Kidney (tissue), 14 donors: ENCODE measurements around the gene TMEM50B. TPM values are rescaled to one million over a fixed set of nuclear protein-coding genes. Genes with fewer than 3 reads are reported as not detected.
"Not testable (repeated sequence)": the region's sequence is repeated elsewhere in the genome, so short reads cannot be mapped to it uniquely, and the experiment has no call there.

Experiments
- DNase-seq, 5 donors: peaks; one replicate each; pipeline ENCODE4 v3.0.0-alpha.2; 2013 to 2020
- FAIRE-seq: peaks from 2 replicates; lab custom pipeline; 2012; peaks lifted over from hg19 to GRCh38; lab: Jason Lieb, UNC
- H3K27ac ChIP-seq, 2 donors: one replicate each; pipeline ENCODE4 v1.7.0; 2013; ENCODE audit warnings: low read depth in 2 of 2, low read length in 2 of 2, inconsistent platforms in 1 of 2
- H3K27me3 ChIP-seq: one replicate; pipeline ENCODE4 v1.7.1; 2013; ENCODE audit warnings: low read length, inconsistent platforms; ENCODE audit not compliant: control insufficient read depth, insufficient read depth
- H3K36me3 ChIP-seq, 3 donors: one replicate each; pipeline versions ENCODE4 v1.7.0 to v1.7.1; 2013; ENCODE audit warnings: low read length in 3 of 3, control low read depth in 1 of 3, inconsistent platforms in 1 of 3; ENCODE audit not compliant: insufficient read depth in 3 of 3, control insufficient read depth in 2 of 3
- H3K4me1 ChIP-seq, 3 donors: one replicate each; pipeline versions ENCODE4 v1.7.0 to v1.7.1; 2013; ENCODE audit warnings: low read length in 3 of 3, inconsistent platforms in 1 of 3, low read depth in 1 of 3; ENCODE audit not compliant: control insufficient read depth in 2 of 3, insufficient read depth in 2 of 3
- H3K4me3 ChIP-seq, 3 donors: one replicate each; pipeline versions ENCODE4 v1.7.0 to v1.8.1; 2013; ENCODE audit warnings: low read length in 3 of 3, control low read depth in 1 of 3, inconsistent platforms in 1 of 3
- H3K9ac ChIP-seq, 3 donors: one replicate each; pipeline versions ENCODE4 v1.7.0 to v1.7.1; 2013; ENCODE audit warnings: low read length in 3 of 3, control low read depth in 1 of 3, inconsistent platforms in 1 of 3
- H3K9me3 ChIP-seq, 3 donors: one replicate each; pipeline versions ENCODE4 v1.7.0 to v1.7.1; 2013; ENCODE audit warnings: low read length in 3 of 3, control low read depth in 1 of 3, inconsistent platforms in 1 of 3; ENCODE audit not compliant: control insufficient read depth in 2 of 3, insufficient read depth in 1 of 3
- intact Hi-C: fragments of 100-400 bp; cut with DNase I; formaldehyde crosslinking; loops from one replicate; pipeline ENCODE4 v1.11.1; 2022
- polyA plus RNA-seq: library from polyadenylated mRNA; stranded (reverse); fragments of 350-450 nt; fragmentation: Illumina TruSeq; extraction: RNeasy Lipid Tissue Mini Kit (QIAGEN cat#74804); gene quantifications from one replicate; pipeline ENCODE4 v1.2.3, GENCODE V29; 2014; ENCODE audit warnings: low read depth, low replicate concordance; ENCODE audit not compliant: insufficient read depth
- total RNA-seq: library from RNA; stranded (reverse); fragmentation: NEBNext Ultra II Directional; extraction: Animal tissue kit (Norgen Biotek cat#: 25700); gene quantifications from one replicate; pipeline ENCODE4 v1.2.1, GENCODE V29; 2021
- TF ChIP-seq, protein P1 (sequence below): IDR thresholded peaks from 3 replicates; pipeline ENCODE4 v1.5.1; 2012; ENCODE audit warnings: mild to moderate bottlenecking, moderate library complexity, borderline replicate concordance; ENCODE audit not compliant: insufficient read depth; ENCODE audit errors: extremely low read depth
- donor health status: control.
- donor health status: control.
- donor health status: control.
- donor health status: control.
- donor health status: control.
- donor health status: DM: yes; HTN: yes; CAD: no.
- donor health status: Normal renal cell carcinoma (clear cell type).

Gene TMEM50B
- total and polyA plus RNA-seq, 2 donors from 2014 or later = 63.7 to 87.6 TPM

DNA sequence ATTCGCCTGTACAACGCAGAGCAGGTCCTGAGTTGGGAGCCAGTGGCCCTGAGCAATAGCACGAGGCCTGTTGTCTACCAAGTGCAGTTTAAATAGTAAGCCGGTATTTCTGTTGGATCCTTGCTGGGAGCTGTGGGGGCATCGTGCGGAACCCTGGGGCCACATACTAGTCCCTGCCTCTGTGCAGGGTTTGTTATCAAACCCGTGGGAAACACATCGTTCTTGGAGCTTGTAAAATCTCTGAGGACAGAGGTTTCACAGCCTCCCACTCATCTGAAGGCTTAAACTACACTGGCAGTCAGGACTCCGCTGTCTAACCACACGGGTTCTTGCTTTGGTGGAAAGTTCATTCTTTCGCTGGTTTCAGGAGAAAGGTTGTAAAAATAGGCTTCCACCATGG is 64.8 kb downstream of the TMEM50B start:
- no peak overlapping the region for H3K27ac ChIP-seq
- H3K36me3 ChIP-seq = peaks cover 4 to 12% (median 11%) of the 10 kb centered on the region in 3 donors
- no peaks in the 10 kb centered on the region for H3K27me3 ChIP-seq
- FAIRE-seq (no peak), DNase-seq (no peak)
- TF ChIP-seq, protein P1, sequence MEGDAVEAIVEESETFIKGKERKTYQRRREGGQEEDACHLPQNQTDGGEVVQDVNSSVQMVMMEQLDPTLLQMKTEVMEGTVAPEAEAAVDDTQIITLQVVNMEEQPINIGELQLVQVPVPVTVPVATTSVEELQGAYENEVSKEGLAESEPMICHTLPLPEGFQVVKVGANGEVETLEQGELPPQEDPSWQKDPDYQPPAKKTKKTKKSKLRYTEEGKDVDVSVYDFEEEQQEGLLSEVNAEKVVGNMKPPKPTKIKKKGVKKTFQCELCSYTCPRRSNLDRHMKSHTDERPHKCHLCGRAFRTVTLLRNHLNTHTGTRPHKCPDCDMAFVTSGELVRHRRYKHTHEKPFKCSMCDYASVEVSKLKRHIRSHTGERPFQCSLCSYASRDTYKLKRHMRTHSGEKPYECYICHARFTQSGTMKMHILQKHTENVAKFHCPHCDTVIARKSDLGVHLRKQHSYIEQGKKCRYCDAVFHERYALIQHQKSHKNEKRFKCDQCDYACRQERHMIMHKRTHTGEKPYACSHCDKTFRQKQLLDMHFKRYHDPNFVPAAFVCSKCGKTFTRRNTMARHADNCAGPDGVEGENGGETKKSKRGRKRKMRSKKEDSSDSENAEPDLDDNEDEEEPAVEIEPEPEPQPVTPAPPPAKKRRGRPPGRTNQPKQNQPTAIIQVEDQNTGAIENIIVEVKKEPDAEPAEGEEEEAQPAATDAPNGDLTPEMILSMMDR = no peak
- intact Hi-C loops = no loop called here
- H3K4me3 ChIP-seq = no peak overlapping the region
- no peak overlapping the region for H3K9ac ChIP-seq
- H3K9me3 ChIP-seq = no peaks in the 10 kb centered on the region
- H3K4me1 ChIP-seq = peaks cover 0 to 9% (median 3%) of the 10 kb centered on the region in 3 donors

DNA sequence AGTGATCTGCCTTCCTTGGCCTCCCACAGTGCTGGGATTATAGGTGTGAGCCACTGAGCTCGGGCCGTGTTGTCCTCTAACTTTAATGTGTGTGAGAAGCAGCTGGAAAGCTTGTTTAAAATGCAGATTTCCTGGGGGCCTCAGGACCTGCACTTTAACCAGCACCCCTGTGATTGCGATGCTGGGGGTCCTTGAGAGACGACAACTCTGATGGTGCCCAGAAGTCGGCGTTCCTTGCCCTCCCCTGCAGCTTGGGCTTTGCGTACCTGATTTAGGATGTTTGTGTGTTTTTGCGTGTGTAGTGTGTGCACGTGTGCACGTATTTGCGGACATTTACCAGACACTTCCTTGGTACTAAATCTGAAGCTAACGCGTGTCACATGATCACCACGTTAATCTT is 65.7 kb downstream of the TMEM50B start:
- peak in 1 of 5 donors; percentile 23 for DNase-seq
- no peak overlapping the region for H3K27ac ChIP-seq
- H3K9ac ChIP-seq = no peak overlapping the region
- H3K9me3 ChIP-seq = no peaks in the 10 kb centered on the region
- H3K27me3 ChIP-seq = no peaks in the 10 kb centered on the region
- FAIRE-seq = no peak
- H3K36me3 ChIP-seq = peaks cover 4 to 12% (median 11%) of the 10 kb centered on the region in 3 donors
- H3K4me3 ChIP-seq = no peak overlapping the region
- TF ChIP-seq, protein P1 = no peak
- peaks cover 0 to 9% (median 6%) of the 10 kb centered on the region in 3 donors for H3K4me1 ChIP-seq
- intact Hi-C loops = no loop called here

DNA sequence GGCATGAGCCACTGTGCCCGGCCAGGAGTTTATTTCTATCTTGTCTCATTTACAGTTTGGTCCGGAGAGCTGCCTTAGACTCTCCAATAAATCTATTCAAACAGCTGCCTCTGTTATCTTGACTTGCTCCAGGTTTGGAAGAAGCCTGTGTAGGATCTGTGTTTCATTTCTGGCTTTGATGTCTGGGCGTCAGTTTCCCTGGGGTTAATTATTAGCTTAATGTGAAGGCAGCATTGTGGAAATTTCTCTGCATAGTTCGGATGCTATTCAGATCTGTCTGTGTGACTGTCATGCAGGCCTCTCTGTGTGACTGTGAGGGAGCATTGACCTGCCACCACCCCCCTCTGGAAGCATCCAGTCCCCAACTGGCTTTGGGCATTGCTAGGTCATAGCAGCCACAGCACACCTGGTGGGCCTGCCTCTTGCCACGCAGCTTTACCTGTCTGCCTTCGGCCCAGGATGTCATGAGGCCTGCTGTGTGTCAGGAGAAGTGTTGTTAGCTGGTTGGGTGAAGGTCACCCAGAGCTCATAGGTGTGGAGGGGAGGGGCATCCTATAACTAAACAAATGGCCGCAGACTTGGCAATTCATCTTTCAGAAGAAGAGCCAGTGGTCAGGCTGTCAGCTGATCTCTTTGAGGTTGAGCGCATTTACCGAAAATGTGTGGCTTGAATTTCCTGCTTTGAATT is 66.8 kb downstream of the TMEM50B start:
- intact Hi-C loops = no loop called here
- peaks cover 4 to 12% (median 11%) of the 10 kb centered on the region in 3 donors for H3K36me3 ChIP-seq
- no peaks in the 10 kb centered on the region for H3K9me3 ChIP-seq
- TF ChIP-seq, protein P1 = no peak
- DNase-seq = peak in 4 of 5 donors; percentile 15 to 71 (median 40)
- no peaks in the 10 kb centered on the region for H3K27me3 ChIP-seq
- peak overlapping the region; percentile 11 to 48 for H3K27ac ChIP-seq
- FAIRE-seq = no peak
- H3K4me3 ChIP-seq = no peak overlapping the region
- H3K9ac ChIP-seq = no peak overlapping the region
- peaks cover 0 to 9% (median 6%) of the 10 kb centered on the region in 3 donors for H3K4me1 ChIP-seq

DNA sequence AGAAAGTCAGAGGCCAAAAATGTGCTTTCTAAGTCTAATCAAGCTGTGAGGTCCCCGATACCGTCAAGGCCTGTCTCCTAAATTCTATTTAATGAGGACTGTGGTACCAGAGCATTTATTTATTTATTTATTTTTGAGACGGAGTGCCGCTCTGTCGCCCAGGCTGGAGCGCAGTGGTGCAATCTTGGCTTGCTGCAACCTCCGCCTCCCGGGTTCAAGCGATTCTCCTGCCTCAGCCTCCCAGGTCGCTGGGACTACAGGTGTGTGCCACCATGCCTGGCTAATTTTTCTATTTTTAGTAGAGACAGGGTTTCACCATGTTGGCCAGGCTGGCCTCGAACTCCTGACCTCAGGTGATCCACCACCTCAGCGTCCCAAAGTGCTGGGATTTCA is 67.3 kb downstream of the TMEM50B start:
- FAIRE-seq, intact Hi-C loops, H3K27ac ChIP-seq, H3K27me3 ChIP-seq, H3K4me3 ChIP-seq, H3K9ac ChIP-seq, H3K4me1 ChIP-seq, H3K9me3 ChIP-seq: not testable (repeated sequence)
- H3K36me3 ChIP-seq = peaks cover 2 to 12% (median 11%) of the 10 kb centered on the region in 3 donors
- DNase-seq = peak in 1 of 5 donors; percentile 12
